MM.1S (cell line): ENCODE measurements around the gene PRKCH.

Experiments used
- EZH2 ChIP-seq: fragments of 300-600 bp; sonication (generic); optimal IDR thresholded peaks from 2 replicates; pipeline ENCODE3; 2017; ENCODE audit warnings: low read depth, mild to moderate bottlenecking, antibody characterized with exemption, low read length, mixed read lengths
- EZH2phosphoT487 ChIP-seq: fragments of 300-600 bp; sonication (generic); IDR thresholded peaks from 2 replicates; pipeline ENCODE4 v1.6.1; 2018; ENCODE audit warnings: antibody characterized with exemption, low read length
- TF ChIP-seq, protein P1 (sequence below): fragments of 300-600 bp; sonication (generic); IDR thresholded peaks from 2 replicates; pipeline ENCODE4 v1.5.1; 2016; ENCODE audit warnings: antibody characterized with exemption, low read length, mixed read lengths

- TF ChIP-seq, protein P1, sequence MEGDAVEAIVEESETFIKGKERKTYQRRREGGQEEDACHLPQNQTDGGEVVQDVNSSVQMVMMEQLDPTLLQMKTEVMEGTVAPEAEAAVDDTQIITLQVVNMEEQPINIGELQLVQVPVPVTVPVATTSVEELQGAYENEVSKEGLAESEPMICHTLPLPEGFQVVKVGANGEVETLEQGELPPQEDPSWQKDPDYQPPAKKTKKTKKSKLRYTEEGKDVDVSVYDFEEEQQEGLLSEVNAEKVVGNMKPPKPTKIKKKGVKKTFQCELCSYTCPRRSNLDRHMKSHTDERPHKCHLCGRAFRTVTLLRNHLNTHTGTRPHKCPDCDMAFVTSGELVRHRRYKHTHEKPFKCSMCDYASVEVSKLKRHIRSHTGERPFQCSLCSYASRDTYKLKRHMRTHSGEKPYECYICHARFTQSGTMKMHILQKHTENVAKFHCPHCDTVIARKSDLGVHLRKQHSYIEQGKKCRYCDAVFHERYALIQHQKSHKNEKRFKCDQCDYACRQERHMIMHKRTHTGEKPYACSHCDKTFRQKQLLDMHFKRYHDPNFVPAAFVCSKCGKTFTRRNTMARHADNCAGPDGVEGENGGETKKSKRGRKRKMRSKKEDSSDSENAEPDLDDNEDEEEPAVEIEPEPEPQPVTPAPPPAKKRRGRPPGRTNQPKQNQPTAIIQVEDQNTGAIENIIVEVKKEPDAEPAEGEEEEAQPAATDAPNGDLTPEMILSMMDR, result no peak
- TF ChIP-seq EZH2 (no peak), EZH2phosphoT487 (no peak)
Measured at GRCh38 chr14:61547186-61548069, 226.0 kb downstream of the PRKCH start.
